ENCODE results near the gene RO60.
A peak's percentile ranks its signal among the peaks of the same experiment; 100 is the strongest.

Gene RO60

GRCh38 chr1:193060115-193060403 is 647 bp downstream of the RO60 start:
- H3K27ac ChIP-seq: peak overlapping the region; percentile 69 to 99 (median 95)

GRCh38 chr1:193060406-193060805 is 994 bp downstream of the RO60 start:
- peak overlapping the region; percentile 60 to 92 (median 90) for H3K4me3 ChIP-seq
- H3K27ac ChIP-seq: peak overlapping the region in 19 of 21 experiments; percentile 82 to 99 (median 96)

More at GRCh38 chr1:193060115-193060403, 647 bp downstream of the RO60 start:
- peak overlapping the region; percentile 60 to 92 (median 90) for H3K4me3 ChIP-seq

GRCh38 chr1:193060938-193061337 is 1.5 kb downstream of the RO60 start:
- Histone ChIP-seq H3K27ac (peak overlapping the region in 11 of 21 experiments; percentile 88 to 99 (median 97)), H3K4me3 (peak overlapping the region in 4 of 7 experiments; percentile 73 to 92 (median 89))

- no peak overlapping the region for H3K27ac ChIP-seq
- H3K4me3 ChIP-seq: no peak overlapping the region
Observed at GRCh38 chr1:193062698-193063463, 3.5 kb downstream of the RO60 start.

- Histone ChIP-seq H3K4me3 (no peak overlapping the region), H3K27ac (no peak overlapping the region)
Observed at GRCh38 chr1:193065954-193066353, 6.5 kb downstream of the RO60 start.

GRCh38 chr1:193066606-193067005 is 7.2 kb downstream of the RO60 start:
- H3K27ac ChIP-seq: no peak overlapping the region
- H3K4me3 ChIP-seq: no peak overlapping the region

- H3K27ac ChIP-seq: no peak overlapping the region
- H3K4me3 ChIP-seq: no peak overlapping the region
Observed at GRCh38 chr1:193068013-193068412, 8.6 kb downstream of the RO60 start.

GRCh38 chr1:193069748-193070385 is 10.5 kb downstream of the RO60 start:
- Histone ChIP-seq H3K4me3 (no peak overlapping the region), H3K27ac (peak overlapping the region in 2 of 21 experiments; percentile 14 to 47)

- H3K4me3 ChIP-seq: no peak overlapping the region
- peak overlapping the region in 3 of 21 experiments; percentile 14 to 47 (median 20) for H3K27ac ChIP-seq
Observed at GRCh38 chr1:193070386-193070753, 11.0 kb downstream of the RO60 start.

- Histone ChIP-seq H3K4me3 (no peak overlapping the region), H3K27ac (peak overlapping the region in 3 of 21 experiments; percentile 20 to 47 (median 42))
Observed at GRCh38 chr1:193070942-193071341, 11.5 kb downstream of the RO60 start.

- H3K4me3 ChIP-seq: no peak overlapping the region
- no peak overlapping the region for H3K27ac ChIP-seq
Observed at GRCh38 chr1:193077991-193078390, 18.6 kb downstream of the RO60 start.

GRCh38 chr1:193079187-193079586 is 19.8 kb downstream of the RO60 start:
- Histone ChIP-seq H3K27ac (no peak overlapping the region), H3K4me3 (no peak overlapping the region)

- no peak overlapping the region for H3K27ac ChIP-seq
- H3K4me3 ChIP-seq: no peak overlapping the region
Observed at GRCh38 chr1:193083365-193084088, 24.1 kb downstream of the RO60 start.

GRCh38 chr1:193085263-193085662 is 25.9 kb downstream of the RO60 start:
- Histone ChIP-seq H3K27ac (no peak overlapping the region), H3K4me3 (no peak overlapping the region)

GRCh38 chr1:193086342-193086741 is 26.9 kb downstream of the RO60 start:
- no peak overlapping the region for H3K4me3 ChIP-seq

GRCh38 chr1:193087893-193088292 is 28.5 kb downstream of the RO60 start:
- no peak overlapping the region for H3K27ac ChIP-seq

More at GRCh38 chr1:193086342-193086741, 26.9 kb downstream of the RO60 start:
- no peak overlapping the region for H3K27ac ChIP-seq

GRCh38 chr1:193090865-193091264 is 31.5 kb downstream of the RO60 start:
- Histone ChIP-seq H3K4me3 (no peak overlapping the region), H3K27ac (no peak overlapping the region)

More at GRCh38 chr1:193087893-193088292, 28.5 kb downstream of the RO60 start:
- H3K4me3 ChIP-seq: no peak overlapping the region

GRCh38 chr1:193094112-193094511 is 34.7 kb downstream of the RO60 start:
- H3K27ac ChIP-seq: no peak overlapping the region

GRCh38 chr1:193102662-193103061 is 43.2 kb downstream of the RO60 start:
- H3K4me3 ChIP-seq: no peak overlapping the region
- H3K27ac ChIP-seq: peak overlapping the region in 1 of 21 experiments; percentile 3

More at GRCh38 chr1:193094112-193094511, 34.7 kb downstream of the RO60 start:
- no peak overlapping the region for H3K4me3 ChIP-seq

GRCh38 chr1:193103759-193104501 is 44.5 kb downstream of the RO60 start:
- peak overlapping the region; percentile 56 to 92 (median 83) for H3K4me3 ChIP-seq
- H3K27ac ChIP-seq: peak overlapping the region in 20 of 21 experiments; percentile 69 to 98 (median 90)

Measured in skin epidermis (tissue), 12 donors.